Ramos (cell line): ENCODE results near the gene NOL4.
"Not testable (repeated sequence)": the region's sequence is repeated elsewhere in the genome, so short reads cannot be mapped to it uniquely, and the experiment has no call there.

Experiments
- in situ Hi-C: fragments of 300-500 bp; cut with MboI; formaldehyde crosslinking; loops from one replicate; pipeline ENCODE4 v1.14.3; 2022; ENCODE audit warnings: low sequenced_read_pairs; ENCODE audit not compliant: unreplicated experiment

The NOL4 gene, protein sequence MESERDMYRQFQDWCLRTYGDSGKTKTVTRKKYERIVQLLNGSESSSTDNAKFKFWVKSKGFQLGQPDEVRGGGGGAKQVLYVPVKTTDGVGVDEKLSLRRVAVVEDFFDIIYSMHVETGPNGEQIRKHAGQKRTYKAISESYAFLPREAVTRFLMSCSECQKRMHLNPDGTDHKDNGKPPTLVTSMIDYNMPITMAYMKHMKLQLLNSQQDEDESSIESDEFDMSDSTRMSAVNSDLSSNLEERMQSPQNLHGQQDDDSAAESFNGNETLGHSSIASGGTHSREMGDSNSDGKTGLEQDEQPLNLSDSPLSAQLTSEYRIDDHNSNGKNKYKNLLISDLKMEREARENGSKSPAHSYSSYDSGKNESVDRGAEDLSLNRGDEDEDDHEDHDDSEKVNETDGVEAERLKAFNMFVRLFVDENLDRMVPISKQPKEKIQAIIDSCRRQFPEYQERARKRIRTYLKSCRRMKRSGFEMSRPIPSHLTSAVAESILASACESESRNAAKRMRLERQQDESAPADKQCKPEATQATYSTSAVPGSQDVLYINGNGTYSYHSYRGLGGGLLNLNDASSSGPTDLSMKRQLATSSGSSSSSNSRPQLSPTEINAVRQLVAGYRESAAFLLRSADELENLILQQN

DNA sequence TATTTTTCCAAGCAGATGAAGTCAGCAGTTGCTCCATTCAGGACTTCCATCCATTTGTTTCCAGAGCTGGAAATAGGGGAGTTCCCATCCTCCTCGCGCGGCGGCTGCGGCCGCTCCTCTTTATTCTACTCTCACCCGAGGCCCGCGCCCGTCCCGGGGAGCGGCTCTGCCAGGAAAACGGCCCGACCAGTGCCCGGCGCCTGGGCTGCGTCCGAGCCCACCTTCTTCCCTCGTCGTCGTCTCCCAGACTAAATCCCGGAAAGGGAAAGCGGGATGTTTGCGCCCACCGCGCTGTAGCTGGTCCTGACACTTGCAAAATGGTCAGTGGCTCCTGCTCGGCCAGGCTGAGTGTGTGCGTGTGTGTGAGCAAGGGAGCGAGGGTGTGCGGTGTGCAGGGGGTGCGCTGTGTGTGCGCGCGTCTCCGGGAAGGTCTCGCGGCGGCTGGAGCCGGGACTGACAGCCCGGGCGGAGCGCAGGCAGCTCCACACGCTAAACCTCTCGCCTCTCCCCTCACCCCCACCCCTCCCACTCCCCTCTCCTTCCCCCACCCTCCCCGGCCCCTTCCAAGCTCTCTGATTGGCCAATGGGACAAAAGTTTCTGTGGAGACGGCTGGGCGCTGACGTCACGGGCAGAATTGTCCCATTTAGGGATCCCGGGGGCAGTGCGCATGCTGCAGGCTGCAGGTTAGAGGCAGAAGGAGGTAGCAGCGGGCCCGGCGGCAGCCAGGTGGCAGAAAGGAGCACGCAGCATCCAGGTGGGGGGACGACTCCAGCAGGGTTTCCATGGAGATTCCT is at the start of gene NOL4:
TSS of gene NOL4 (minus strand) at position 491 of the 795 bp plus-strand sequence. CDS start 1,660 bp downstream, outside the sequence.
- in situ Hi-C loops = no loop called here

- in situ Hi-C loops = not testable (repeated sequence)
These were observed 41.3 kb upstream of the NOL4 start for GRCh38 chr18:34266029-34266428.

- in situ Hi-C loops = no loop called here
These were observed 37.4 kb upstream of the NOL4 start for GRCh38 chr18:34261865-34262780.

GRCh38 chr18:34258176-34258575 is 33.5 kb upstream of the NOL4 start:
- in situ Hi-C loops = no loop called here

- in situ Hi-C loops = no loop called here
These were observed 27.2 kb upstream of the NOL4 start for GRCh38 chr18:34251919-34252318.

GRCh38 chr18:34248727-34249126 is 24.0 kb upstream of the NOL4 start:
- in situ Hi-C loops = no loop called here

DNA sequence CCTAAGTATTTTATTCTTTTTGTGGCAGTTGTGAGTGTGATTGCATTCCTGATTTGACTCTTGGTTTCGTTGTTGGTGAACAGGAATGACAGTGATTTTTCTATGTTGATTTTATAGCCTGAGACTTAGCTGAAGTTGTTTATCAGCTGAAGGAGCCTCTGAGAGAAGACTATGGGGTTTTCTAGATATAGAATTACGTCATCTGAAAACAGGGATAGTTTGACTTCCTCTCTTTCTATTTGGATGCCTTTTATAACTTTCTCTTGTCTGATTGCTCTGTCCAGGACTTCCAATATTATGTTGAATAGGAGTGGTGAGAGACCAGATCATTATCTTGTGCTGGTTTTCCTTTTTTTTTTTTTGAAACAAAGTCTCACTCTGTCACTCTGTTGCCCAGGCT is 18.0 kb upstream of the NOL4 start:
- in situ Hi-C loops = no loop called here

GRCh38 chr18:34233781-34234388 is 9.2 kb upstream of the NOL4 start:
- in situ Hi-C loops = not testable (repeated sequence)

- in situ Hi-C loops = no loop called here
These were observed 473 bp upstream of the NOL4 start for GRCh38 chr18:34225218-34225553.

DNA sequence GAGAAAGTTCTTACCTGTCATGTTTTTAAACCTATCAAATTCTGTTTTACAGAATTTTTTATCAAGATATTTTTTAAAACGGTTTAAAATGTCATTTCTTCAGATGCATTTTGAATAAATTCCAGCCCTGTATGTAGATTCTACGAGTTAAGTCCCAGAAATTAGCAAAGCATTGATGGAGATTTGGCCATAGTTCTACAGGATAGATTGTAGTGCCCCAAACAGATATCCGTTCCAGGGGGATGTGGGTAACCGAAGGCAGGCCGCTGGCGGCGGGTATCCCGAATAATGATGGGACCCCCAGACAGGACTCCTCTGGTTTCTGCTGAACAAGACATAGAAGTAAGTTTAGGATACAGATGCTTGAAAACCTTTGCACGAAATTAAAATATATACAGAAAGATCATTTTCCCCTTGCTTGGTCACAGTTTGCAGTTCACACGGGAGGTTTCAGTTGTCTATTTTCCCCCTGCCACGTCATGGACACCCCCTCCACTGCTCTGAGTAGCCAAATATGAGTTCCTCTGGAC is 755 bp downstream of the NOL4 start:
- in situ Hi-C loops = no loop called here

DNA sequence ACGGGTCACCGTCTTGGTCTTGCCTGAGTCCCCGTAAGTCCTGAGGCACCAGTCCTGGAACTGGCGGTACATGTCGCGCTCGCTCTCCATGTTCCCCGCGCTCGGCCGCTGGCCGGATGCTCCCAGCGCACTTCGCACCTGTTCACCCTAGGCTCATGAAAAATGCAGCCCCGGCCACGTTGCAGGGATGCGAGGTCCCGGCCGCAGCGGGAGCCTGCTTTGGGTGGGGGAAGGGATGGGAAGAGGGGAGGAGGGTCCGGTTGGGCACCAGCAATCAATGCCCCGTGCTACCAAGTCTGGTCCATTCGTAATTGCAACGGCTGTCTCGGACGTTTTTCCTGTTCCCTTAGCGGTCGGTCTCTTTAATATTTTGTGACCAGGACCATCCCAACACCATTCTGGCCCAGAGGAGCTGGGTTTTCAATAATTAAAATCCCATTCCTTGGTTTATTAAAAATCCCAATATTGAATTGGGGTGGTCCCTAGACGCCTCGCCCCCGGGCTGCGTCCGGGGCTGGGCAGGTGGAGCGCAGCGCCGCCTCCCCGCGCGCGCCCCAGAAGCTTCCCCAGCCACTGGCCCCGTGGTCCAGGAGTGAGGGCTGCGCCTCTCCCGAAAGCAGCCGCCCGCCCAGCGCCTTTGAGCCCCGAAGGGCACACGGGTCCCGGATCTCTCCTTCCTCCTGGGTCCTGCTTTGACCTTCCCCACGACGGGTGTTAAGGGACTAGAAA is 1.4 kb downstream of the NOL4 start:
- in situ Hi-C loops = no loop called here

DNA sequence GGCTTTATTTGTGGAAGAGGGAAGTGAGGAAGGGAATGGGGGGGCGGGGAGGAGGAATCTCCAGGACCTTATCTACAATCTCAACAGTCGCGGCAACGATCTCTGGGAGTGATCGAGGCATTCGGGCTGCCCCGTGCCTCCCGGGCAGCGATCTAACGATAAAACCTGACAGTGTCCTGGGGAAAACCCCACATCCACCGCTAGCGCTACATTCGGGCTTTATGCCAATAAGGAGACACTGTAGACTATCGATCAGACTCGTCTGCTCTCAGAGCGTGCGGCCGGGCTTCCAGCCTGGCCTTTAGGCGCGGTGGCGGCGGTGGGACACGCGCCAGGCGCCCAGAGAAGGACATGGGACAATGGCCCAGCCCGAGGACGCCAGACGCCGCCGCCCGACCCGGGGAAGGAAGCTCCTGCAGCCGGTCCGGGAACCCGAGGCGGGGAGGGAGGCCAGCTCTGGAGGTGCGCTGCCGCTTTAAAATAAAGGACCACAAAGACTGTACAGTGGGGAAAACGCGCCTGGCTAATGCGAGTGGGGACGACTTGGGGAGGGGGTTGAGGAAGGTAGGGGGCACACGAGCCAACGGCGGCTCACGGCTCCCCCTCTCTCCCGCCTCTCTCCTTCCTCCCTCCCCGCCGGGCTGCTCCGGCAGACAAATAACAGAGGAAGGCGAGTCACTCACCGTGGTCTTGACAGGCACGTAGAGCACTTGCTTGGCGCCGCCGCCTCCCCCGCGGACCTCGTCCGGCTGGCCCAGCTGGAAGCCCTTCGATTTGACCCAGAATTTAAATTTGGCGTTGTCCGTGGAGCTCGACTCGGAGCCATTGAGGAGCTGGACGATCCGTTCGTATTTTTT is 2.2 kb downstream of the NOL4 start:
- in situ Hi-C loops = no loop called here

DNA sequence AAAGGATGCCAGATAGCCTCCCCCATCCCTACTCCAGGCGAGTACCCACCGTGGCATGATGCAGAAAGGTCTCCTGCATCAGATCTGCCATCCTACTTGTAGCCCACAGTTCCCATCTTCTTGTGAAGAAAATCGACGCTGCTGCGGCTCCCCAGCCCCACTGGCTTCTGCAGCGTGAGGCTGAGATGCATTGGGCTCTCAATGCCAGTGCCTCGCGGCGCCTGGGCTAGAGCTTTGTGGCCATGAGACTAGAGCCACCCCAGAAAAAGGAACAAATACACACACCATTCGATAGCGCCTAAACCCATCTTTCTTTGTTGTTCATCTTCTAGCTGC is 2.8 kb downstream of the NOL4 start:
- in situ Hi-C loops = no loop called here

DNA sequence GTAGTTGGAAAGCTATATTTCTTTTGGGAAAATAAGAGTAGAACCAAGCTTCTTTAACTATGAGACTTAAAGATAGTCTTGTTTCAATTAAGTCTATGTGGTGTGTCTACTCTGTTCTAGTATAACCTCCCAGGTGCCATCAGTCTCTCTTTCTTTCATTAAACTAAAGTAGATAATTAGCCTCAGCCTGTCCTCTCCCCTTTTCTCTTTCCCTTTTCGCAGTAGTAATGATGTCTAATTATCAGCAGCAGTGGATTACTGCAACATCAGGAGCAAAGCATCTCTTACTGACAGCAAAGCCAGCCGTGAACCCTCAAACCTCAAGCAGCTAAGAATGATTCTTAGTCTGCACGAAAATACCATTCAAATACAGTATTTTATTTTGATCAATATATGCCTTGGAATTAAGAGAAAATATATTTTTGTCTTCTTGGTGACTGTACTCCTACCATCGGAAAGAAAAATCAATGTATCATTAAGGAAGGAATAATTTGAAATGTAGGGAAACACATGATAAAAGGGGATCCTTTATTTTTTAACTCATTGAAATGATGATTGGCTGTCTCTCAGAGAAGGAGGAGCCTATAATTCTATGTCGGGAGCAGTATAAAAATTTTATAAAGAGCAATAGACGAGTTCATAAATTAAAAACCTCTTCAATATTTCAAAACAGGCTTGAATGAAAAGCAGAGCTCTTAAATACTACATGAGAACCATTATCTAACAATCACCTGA is 4.5 kb downstream of the NOL4 start:
- in situ Hi-C loops = no loop called here

DNA sequence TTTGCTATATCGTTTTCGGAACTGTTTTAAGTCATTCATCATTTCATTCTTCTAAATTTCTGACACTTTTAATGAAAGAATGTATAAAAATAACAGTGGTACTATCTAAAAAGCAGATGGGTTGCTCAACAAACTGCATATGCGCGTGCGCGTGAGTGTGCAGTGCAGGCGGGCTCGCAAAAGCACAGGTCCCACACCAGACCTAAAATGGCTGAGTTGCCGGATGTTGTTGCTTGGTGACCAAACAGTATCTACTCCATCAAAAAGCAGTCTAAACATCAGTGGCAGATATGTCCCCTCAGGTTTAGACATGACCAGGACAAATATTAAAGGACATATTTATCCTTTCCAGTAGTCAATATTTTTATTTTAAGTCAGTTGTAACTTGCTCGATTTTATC is 5.1 kb downstream of the NOL4 start:
- in situ Hi-C loops = no loop called here

GRCh38 chr18:34212511-34212910 is 12.2 kb downstream of the NOL4 start:
- in situ Hi-C loops = no loop called here

DNA sequence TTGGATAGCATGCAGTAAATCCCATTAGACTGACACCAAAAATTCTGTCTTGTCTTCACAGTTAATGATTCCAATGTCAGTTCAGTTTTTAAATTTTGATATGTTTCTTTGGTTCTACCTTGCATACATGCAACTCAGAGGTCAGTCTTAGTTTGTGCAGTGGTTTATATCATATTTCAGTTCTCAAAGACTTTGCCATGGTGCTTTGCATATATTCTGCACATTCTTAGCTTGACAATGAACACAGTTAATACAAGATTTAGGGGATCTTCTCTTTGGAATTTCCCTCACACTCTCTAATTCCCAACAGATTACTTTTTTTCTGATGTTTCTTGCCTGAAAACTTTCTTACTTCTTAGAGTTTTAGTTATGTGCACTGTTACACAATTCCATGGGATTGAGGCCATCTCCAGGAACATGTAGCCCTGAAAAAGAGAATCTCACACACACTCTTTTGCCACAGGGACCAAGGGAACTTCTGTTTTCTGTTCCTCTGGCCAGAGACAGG is 17.3 kb downstream of the NOL4 start:
- in situ Hi-C loops = no loop called here
